HG03469 (cell line): ENCODE data around the gene NCOA1.
"Not testable (repeated sequence)": the region's sequence is repeated elsewhere in the genome, so short reads cannot be mapped to it uniquely, and the experiment has no call there.

ENCODE experiments used
- ATAC-seq: cut with Tn5 transposase; IDR thresholded peaks from one replicate; pipeline ENCODE4 v1.9.1; 2021; ENCODE audit warnings: mild to moderate bottlenecking, moderate library complexity, moderate number of reproducible peaks; ENCODE audit not compliant: unreplicated experiment

The NCOA1 gene

GRCh38 chr2:24490690-24491541, at the start of gene NCOA1:
Gene NCOA1 (plus strand): TSS chr2:24491254. CDS start chr2:24658678, 167,424 bp downstream.
- ATAC-seq, result peak; percentile 51

- no peak for ATAC-seq
Measured at GRCh38 chr2:24448797-24449196, 42.3 kb upstream of the NCOA1 start.

DNA sequence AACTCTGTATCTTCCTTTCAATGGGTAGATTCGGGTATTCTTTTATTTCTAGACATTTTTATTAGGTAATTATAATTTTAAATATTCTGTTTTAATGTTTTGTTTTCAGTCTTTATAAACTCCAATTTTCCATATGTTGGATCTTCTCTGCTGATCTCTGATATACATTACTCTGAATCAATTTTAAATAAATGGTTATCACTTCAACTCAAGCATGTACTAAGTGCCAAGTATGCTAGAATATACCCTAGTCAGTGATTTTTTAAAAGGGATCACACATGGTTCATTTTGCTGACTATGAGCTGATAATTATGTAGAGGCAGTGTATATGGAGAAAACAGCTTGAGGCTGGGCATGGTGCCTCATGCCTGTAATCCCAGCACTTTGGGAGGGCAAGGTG, 41.7 kb upstream of the NCOA1 start:
- no peak for ATAC-seq

DNA sequence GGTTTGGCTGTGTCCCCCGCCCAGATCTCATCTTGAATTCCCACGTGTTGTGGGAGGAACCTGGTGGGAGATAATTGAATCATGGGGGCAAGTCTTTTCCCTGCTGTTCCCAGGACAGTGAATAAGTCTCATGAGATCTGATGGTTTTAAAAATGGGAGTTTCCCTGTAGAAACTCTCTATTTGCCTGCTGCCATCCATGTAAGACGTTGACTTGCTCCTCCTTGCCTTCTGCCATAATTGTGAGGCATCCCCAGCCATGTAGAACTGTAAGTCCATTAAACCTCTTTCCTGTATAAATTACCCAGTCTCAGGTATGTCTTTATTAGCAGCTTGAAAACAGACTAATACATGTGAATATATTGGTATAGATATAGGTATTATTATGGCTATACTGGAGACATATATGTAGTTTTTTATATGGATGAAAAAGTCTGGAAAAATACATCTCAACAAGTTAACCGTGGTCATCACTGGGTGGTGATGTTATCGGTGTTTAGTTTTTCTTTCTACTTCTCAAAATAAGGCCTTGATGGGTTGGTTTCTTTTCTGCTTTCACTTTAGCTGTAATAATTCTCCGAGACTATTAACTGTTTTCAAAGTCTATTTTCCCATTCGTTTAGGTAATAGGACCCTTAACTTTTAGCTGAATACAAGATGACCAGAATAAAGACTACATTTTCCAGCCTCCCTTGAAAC, 39.1 kb upstream of the NCOA1 start:
- ATAC-seq, result no peak

- no peak for ATAC-seq
Measured at GRCh38 chr2:24452502-24452885, 38.6 kb upstream of the NCOA1 start.

GRCh38 chr2:24453379-24454073, 37.5 kb upstream of the NCOA1 start:
- ATAC-seq, result no peak

DNA sequence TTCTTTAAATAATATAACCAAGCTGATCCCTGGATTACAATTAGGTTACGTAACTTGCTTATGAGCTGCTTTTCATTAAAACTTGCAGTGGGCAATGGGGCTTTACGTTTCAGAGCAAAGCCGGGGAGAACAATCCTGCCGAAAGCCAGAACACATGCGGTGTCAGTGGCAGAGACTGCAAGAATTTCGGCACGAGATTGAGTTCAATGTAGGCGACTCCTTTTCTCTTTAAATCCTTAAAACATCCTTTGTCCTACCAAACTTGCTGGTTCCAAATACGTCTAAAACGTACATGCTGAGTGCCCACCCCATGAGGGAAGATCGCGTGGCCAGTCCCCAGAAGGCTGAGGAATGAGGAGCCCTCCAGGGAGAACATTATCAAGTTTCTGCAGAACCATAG, 36.8 kb upstream of the NCOA1 start:
- no peak for ATAC-seq

DNA sequence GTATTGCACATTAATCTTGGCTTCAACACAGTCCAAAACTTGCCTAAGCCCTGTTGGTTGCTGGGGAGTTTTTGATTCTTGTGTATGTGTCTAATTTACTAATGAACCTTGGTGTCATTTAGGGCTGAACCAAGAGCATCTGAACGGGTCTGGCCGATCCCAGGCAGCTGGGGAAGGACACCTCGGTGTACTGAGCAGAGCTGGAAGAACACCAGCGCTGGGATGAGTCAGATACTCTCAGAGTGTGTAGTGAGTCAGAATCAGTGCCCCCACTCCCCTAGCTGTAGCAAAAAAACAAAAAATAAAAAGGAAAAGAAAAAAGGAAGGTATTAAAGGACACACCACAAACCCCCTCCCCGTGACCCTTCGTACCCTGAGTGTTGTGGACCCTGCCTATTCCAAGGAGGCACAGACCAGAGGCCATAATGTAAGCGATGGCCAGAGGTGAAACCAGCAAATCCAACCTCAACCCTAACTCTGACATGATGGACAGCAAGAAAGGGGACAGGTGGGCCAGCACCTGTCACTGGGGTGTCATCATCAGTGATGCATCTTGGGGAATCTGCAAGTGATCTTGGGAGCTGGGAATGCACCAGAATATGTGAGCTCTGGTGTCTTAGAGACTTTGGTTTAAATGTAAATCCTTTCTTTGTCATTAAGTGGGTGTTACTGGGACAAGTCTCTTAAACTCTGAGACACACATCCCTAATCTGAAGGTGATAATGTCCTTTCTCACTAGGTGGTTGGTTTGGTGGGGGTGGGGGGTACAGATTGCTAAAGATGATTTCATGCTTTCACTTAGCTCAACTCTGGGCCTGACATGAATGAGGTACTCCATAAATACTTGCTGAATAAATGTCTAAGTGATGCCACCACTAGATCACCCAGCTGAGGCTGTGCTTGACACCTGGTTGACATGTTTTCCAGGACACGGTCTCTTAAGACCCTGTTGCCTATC, 34.2 kb upstream of the NCOA1 start:
- no peak for ATAC-seq

DNA sequence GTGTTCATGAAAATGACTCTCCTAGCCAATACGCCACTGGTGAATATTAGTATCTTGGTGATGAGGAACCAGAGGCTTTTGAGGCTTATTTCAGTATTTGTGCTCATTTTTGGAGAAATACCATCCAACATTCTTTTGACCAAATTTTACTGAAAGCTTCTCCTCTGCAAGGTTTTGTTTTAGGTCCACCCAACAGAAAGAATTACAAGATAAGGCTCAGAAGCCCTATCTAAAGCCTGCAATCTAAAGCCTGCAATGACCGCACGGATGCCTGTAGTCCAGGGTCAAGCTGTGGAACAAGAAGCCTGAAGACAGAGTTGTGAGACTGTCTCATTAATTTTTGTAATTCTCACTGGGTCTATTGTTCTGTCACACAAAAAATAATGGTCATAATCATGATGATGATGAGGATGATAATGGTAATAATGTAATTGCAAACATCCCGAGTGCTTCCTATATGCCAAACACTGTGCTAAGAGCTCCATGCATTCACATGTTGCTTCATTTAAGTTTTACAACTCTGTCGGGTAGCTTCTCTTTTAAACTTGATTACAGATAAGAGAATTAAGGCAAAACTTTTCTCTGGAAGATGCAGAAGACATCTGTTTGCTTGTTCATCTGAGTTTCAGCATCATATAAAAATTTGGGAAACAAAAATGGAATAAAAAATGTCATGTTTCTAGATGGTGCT, 33.2 kb upstream of the NCOA1 start:
- no peak for ATAC-seq

DNA sequence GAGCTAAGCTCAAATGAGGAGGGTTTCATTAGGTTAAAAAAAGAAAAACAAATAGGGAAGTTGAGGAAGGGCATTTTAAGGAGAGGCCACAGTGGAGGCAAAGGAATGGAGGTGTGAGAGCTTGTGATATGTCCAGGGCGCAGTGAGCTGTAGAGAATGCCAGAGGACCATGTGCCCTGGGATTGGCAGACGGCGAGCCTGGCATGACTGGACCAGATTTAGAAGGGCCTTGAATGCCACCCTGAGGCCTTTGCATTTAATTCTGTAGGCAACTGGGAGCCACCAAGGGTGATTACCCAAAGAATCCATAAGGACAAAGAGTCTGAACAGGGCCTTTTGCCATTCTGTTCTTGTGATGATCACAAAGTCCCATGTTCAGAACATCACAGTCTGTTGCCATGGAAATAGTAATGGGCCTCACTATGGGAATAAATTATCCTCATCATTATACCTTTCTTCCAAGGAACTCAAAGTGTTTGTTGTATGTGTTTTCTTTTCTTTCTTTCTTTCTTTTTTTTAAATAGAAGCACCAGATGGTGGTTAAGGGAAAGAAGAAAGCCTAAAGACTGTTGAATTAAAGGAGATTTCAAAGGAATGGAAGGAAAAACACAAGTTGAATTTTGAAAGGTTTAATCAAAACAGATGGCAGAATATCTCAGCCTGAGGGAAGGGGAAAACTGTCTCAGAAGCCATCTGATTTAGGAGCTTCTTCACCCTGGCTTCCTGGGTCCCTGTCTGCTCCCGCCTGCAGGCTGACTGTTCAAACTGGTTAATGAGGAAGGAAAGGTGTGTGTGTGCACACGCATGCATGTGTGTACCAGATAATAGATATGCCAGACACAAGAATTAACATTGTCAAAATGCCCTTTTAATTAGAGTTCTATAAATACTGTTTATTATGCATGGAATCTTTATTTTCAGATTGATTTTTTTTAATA, 31.6 kb upstream of the NCOA1 start:
- ATAC-seq, result no peak

DNA sequence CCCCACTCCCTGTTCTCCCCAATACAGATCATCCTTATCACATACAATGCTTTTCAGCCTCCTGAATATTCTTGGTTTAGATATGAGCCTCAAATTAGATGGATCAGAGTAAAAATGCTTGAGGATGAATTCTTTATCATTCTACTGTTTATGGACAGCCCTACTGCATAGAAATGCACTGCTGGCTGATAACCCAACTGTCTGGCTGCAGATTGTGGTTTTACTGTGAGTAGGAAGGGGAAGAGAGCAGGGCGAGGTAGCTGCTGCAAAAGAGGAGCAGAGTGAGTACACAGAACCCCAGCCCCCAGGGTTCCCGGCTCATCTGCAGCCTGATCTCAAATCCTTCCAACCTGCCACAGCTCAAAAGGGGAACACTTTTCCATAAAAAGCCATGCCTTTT, 29.4 kb upstream of the NCOA1 start:
- no peak for ATAC-seq

GRCh38 chr2:24463271-24463670, 27.8 kb upstream of the NCOA1 start:
- no peak for ATAC-seq

DNA sequence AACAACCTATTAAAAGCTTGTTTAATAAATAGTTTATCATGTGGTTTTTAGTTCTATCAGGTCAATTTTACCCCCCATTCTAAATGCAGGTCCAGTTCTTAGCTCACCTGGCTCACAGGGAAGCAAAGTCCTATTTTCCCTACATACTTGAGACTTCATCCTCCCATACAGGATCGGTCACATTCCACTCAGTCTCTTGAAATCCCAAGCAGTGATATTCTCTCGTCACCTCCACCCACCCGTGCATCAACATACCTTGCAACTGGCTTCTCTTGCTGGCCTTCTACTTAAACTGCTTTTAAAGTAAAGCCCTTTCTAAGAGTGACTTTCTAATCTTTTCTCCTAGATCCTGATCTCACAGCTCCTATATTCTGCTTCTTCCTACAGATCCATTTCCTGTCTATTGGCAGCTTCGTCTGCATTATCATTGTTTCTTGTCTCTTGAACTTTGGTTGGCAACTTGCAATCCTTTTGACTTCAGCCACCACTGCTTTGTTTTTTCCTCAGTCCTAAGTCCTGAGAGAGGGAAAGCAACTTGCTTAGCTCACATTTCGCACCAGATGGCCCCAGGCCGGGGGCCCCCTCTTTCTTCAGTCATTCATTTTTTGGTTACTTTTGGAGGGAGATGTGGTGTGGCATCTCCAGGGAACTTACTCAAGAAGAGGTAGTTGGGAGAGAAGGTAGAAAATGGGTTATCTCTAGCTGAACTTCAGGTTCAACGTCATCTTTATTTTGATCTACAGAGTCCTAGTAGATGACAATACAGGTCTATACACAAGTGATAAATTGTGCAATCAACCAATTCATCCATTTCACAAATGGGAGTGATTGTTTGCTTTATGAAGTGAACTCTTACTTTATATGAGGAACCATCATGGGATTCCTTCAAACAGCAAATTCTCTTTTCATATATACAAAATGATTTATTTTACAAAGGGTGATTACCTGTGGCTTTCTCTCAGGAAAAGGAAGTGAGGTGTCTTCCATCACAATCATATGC, 23.9 kb upstream of the NCOA1 start:
- no peak for ATAC-seq

DNA sequence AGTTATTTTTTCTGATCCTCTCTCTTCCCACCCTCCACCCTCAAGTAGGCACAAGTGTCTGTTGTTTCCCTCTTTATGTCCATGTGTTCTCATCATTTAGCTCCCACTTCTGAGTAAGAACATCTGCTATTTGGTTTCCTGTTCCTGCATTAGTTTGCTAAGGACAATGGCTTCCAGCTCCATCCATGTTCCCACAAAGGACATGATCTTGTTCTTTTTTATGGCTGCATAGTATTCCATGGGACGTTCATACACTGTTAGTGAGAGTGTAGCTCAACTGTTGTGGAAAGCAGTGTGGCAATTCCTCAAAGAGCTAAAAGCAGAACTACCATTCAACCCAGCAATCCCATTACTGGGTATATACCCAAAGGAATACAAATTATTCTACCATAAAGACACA, 22.6 kb upstream of the NCOA1 start:
- not testable (repeated sequence) for ATAC-seq

GRCh38 chr2:24469148-24469650, 21.9 kb upstream of the NCOA1 start:
- ATAC-seq, result no peak

- no peak for ATAC-seq
Measured at GRCh38 chr2:24471662-24472061, 19.4 kb upstream of the NCOA1 start.

DNA sequence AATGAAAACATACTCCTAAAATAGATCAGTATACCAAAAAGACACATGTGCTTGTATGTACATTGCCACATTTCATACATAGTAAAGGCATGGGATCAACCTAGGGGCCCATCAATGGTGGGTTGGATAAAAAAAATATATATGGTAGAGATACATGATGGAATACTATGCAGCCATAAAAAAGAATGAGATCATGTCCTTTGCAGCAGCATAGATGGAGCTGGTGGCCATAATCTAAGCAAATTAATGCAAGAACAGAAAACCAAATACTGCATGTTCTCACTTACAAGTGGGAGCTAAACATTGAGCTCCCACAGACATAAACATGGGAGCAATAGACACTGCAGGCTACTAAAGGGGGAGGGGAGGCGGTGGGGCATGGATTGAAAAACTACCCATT, 18.6 kb upstream of the NCOA1 start:
- no peak for ATAC-seq
